ENCODE measurements around the gene CYP51A1.
"Not testable (repeated sequence)": the region's sequence is repeated elsewhere in the genome, so short reads cannot be mapped to it uniquely, and the experiment has no call there.

CYP51A1 gene

GRCh38 chr7:92131093-92131492 is 3.2 kb downstream of the CYP51A1 start:
- DNase-seq (ENCODE audit: low read depth in 3 of 3), result no peak

- no peak for DNase-seq (ENCODE audit: low read depth in 3 of 3)
Observed at GRCh38 chr7:92121681-92122080, 12.6 kb downstream of the CYP51A1 start.

GRCh38 chr7:92119213-92119759 is 15.0 kb downstream of the CYP51A1 start:
- no peak for DNase-seq (ENCODE audit: low read depth in 3 of 3)

GRCh38 chr7:92116949-92117348 is 17.3 kb downstream of the CYP51A1 start:
- DNase-seq (ENCODE audit: low read depth in 3 of 3), result no peak

GRCh38 chr7:92115821-92116220 is 18.5 kb downstream of the CYP51A1 start:
- no peak for DNase-seq (ENCODE audit: low read depth in 3 of 3)

- DNase-seq (ENCODE audit: low read depth in 3 of 3), result no peak
Observed at GRCh38 chr7:92110857-92111256, 23.4 kb downstream of the CYP51A1 start.

- DNase-seq (ENCODE audit: low read depth in 3 of 3), result no peak
Observed at GRCh38 chr7:92108821-92109220, 25.5 kb downstream of the CYP51A1 start.

GRCh38 chr7:92102862-92103261 is 31.4 kb downstream of the CYP51A1 start:
- DNase-seq (ENCODE audit: low read depth in 3 of 3), result not testable (repeated sequence)

- DNase-seq (ENCODE audit: low read depth in 3 of 3), result no peak
Observed at GRCh38 chr7:92100534-92100933, 33.7 kb downstream of the CYP51A1 start.

- DNase-seq (ENCODE audit: low read depth in 3 of 3), result no peak
Observed at GRCh38 chr7:92095380-92095779, 38.9 kb downstream of the CYP51A1 start.

GRCh38 chr7:92092210-92092609 is 42.1 kb downstream of the CYP51A1 start:
- no peak for DNase-seq (ENCODE audit: low read depth in 3 of 3)

GRCh38 chr7:92088266-92088665 is 46.0 kb downstream of the CYP51A1 start:
- DNase-seq (ENCODE audit: low read depth in 3 of 3), result no peak

GRCh38 chr7:92083922-92084321 is 50.4 kb downstream of the CYP51A1 start:
- not testable (repeated sequence) for DNase-seq (ENCODE audit: low read depth in 3 of 3)

- no peak for DNase-seq (ENCODE audit: low read depth in 3 of 3)
Observed at GRCh38 chr7:92076509-92076908, 57.8 kb downstream of the CYP51A1 start.

- no peak for DNase-seq (ENCODE audit: low read depth in 3 of 3)
Observed at GRCh38 chr7:92075455-92076158, 58.7 kb downstream of the CYP51A1 start.

- no peak for DNase-seq (ENCODE audit: low read depth in 3 of 3)
Observed at GRCh38 chr7:92072708-92073107, 61.6 kb downstream of the CYP51A1 start.

- no peak for DNase-seq (ENCODE audit: low read depth in 3 of 3)
Observed at GRCh38 chr7:92072121-92072520, 62.2 kb downstream of the CYP51A1 start.

GRCh38 chr7:92071032-92071431 is 63.2 kb downstream of the CYP51A1 start:
- DNase-seq (ENCODE audit: low read depth in 3 of 3), result no peak

- DNase-seq (ENCODE audit: low read depth in 3 of 3), result no peak
Observed at GRCh38 chr7:92064438-92065029, 69.7 kb downstream of the CYP51A1 start.

All from stimulated activated CD4-positive, alpha-beta T cell treated with anti-CD3 and anti-CD28 coated beads, TNF-alpha, amount 100 ng/mL, for 4 hours (primary cell).